Measurements from ENCODE around the gene CCDC88A. TPM values are rescaled to one million over a fixed set of nuclear protein-coding genes. Genes with fewer than 3 reads are reported as not detected.

The CCDC88A gene
- total RNA-seq, 1 experiment from 2014 or later = 27.2 TPM

GRCh38 chr2:55345064-55345463 is 74.6 kb downstream of the CCDC88A start:
- POLR2A ChIA-PET = no interaction called here

GRCh38 chr2:55338268-55338667 is 81.4 kb downstream of the CCDC88A start:
- ChIA-PET CTCF (no interaction called here), POLR2A (no interaction called here), RAD21 (ENCODE audit: low non-redundant PET in 1 of 2, low total read pairs in 2 of 2, uncharacterized antibody in 2 of 2, unreplicated experiment in 2 of 2) (no interaction called here)
- ATAC-seq (no peak), DNase-seq (ENCODE audit: low read depth, low spot score) (no peak)
- Histone ChIP-seq H3K36me3 (ENCODE audit: control insufficient read depth in 1 of 2, insufficient read depth in 2 of 2, low read length in 2 of 2) (no peaks in the 10 kb centered on the region), H3K9me3 (ENCODE audit: control insufficient read depth in 1 of 2, insufficient read depth in 1 of 2, low read depth in 1 of 2, low read length in 2 of 2) (no peaks in the 10 kb centered on the region), H3K4me1 (ENCODE audit: control insufficient read depth in 1 of 2, insufficient read depth in 2 of 2, low read length in 2 of 2) (no peaks in the 10 kb centered on the region), H3K27ac (ENCODE audit: low read depth, low read length) (no peak overlapping the region), H3K4me2 (ENCODE audit: low read length) (no peak overlapping the region), H3K79me2 (ENCODE audit: insufficient read depth, low read length) (no peaks in the 10 kb centered on the region), H3K9ac (ENCODE audit: low read length) (no peak overlapping the region), H2AFZ (ENCODE audit: low read depth, low read length, poor library complexity, severe bottlenecking) (no peak overlapping the region), H3K4me3 (replicated peaks in 1 of 2; ENCODE audit: low read depth in 1 of 2, low read length in 2 of 2) (no peak overlapping the region), H4K20me1 (ENCODE audit: insufficient read depth) (no peaks in the 10 kb centered on the region), H3K9me2 (ENCODE audit: insufficient read depth) (no peaks in the 10 kb centered on the region), H3K27me3 (ENCODE audit: insufficient read depth, low read length) (no peaks in the 10 kb centered on the region)
- intact Hi-C loops (cut with micrococcal nuclease) = no loop called here
- BruUV-seq (replicated peaks) = no TSS peak
- no peak for TF ChIP-seq POLR2A (IDR thresholded peaks at IDR 0.05; ENCODE audit: borderline replicate concordance, extremely low read depth, insufficient read depth, insufficient read length)
- TF ChIP-seq FOSL1 (IDR thresholded peaks at IDR 0.05; ENCODE audit: low read depth) = no peak
- no peak for TF ChIP-seq SRF (IDR thresholded peaks at IDR 0.05; ENCODE audit: low read depth)
- TF ChIP-seq YY1 (IDR thresholded peaks at IDR 0.05; ENCODE audit: extremely low read depth, insufficient replicate concordance, low read depth, low read length) = no peak
- no peak for TF ChIP-seq SP1 (IDR thresholded peaks at IDR 0.05; ENCODE audit: low read depth)
- TF ChIP-seq EZH2phosphoT487 (IDR thresholded peaks at IDR 0.05; ENCODE audit: borderline replicate concordance) = no peak
- TF ChIP-seq TCF7L2 (IDR thresholded peaks at IDR 0.05; ENCODE audit: borderline replicate concordance, extremely low read depth, insufficient read depth, insufficient read length) = no peak
- no peak for TF ChIP-seq MAX (IDR thresholded peaks at IDR 0.05)
- TF ChIP-seq ELF1 (IDR thresholded peaks at IDR 0.05; ENCODE audit: borderline replicate concordance, low read depth) = no peak
- no peak for TF ChIP-seq SIN3A (IDR thresholded peaks at IDR 0.05; ENCODE audit: low read depth)
- TF ChIP-seq CTCF (IDR thresholded peaks at IDR 0.05 in 2 of 3, conservative IDR thresholded peaks at IDR 0.05 in 1 of 3; ENCODE audit: borderline replicate concordance in 1 of 3, insufficient read depth in 1 of 3, low read depth in 2 of 3, low read length in 2 of 3) = no peak
- no peak for TF ChIP-seq REST (IDR thresholded peaks at IDR 0.05; ENCODE audit: low read depth)
- TF ChIP-seq RAD21 (IDR thresholded peaks at IDR 0.05; ENCODE audit: low read depth) = no peak
- no peak for TF ChIP-seq ATF3 (IDR thresholded peaks at IDR 0.05)
- TF ChIP-seq EGR1 (IDR thresholded peaks at IDR 0.05; ENCODE audit: low read depth) = no peak
- no peak for TF ChIP-seq CBX3 (IDR thresholded peaks at IDR 0.05; ENCODE audit: low read depth)

More at GRCh38 chr2:55345064-55345463, 74.6 kb downstream of the CCDC88A start:
- ChIA-PET CTCF (no interaction called here), RAD21 (ENCODE audit: low non-redundant PET in 1 of 2, low total read pairs in 2 of 2, uncharacterized antibody in 2 of 2, unreplicated experiment in 2 of 2) (no interaction called here)
- ATAC-seq (no peak), DNase-seq (ENCODE audit: low read depth, low spot score) (no peak)
- Histone ChIP-seq H3K4me3 (replicated peaks in 1 of 2; ENCODE audit: low read depth in 1 of 2, low read length in 2 of 2) (no peak overlapping the region), H3K4me1 (ENCODE audit: control insufficient read depth in 1 of 2, insufficient read depth in 2 of 2, low read length in 2 of 2) (no peaks in the 10 kb centered on the region), H4K20me1 (ENCODE audit: insufficient read depth) (no peaks in the 10 kb centered on the region), H3K9me2 (ENCODE audit: insufficient read depth) (no peaks in the 10 kb centered on the region), H3K9me3 (ENCODE audit: control insufficient read depth in 1 of 2, insufficient read depth in 1 of 2, low read depth in 1 of 2, low read length in 2 of 2) (no peaks in the 10 kb centered on the region), H3K27ac (ENCODE audit: low read depth, low read length) (no peak overlapping the region), H3K27me3 (ENCODE audit: insufficient read depth, low read length) (no peaks in the 10 kb centered on the region), H3K79me2 (ENCODE audit: insufficient read depth, low read length) (no peaks in the 10 kb centered on the region), H3K4me2 (ENCODE audit: low read length) (no peak overlapping the region), H2AFZ (ENCODE audit: low read depth, low read length, poor library complexity, severe bottlenecking) (no peak overlapping the region), H3K9ac (ENCODE audit: low read length) (no peak overlapping the region), H3K36me3 (ENCODE audit: control insufficient read depth in 1 of 2, insufficient read depth in 2 of 2, low read length in 2 of 2) (peaks cover 0 to 7% of the 10 kb centered on the region in 2 experiments; a peak in 1 of 4 replicates)
- TF ChIP-seq CBX3 (IDR thresholded peaks at IDR 0.05; ENCODE audit: low read depth) (no peak), FOSL1 (IDR thresholded peaks at IDR 0.05; ENCODE audit: low read depth) (no peak)
- intact Hi-C loops (cut with micrococcal nuclease) = no loop called here
- no TSS peak for BruUV-seq (replicated peaks)

All from HCT116 (cell line).